ENCODE results near the gene NID1. TPM values are rescaled to one million over a fixed set of nuclear protein-coding genes. Genes with fewer than 3 reads are reported as not detected.

The NID1 gene
- total and polyA plus RNA-seq, 2 of the 4 experiments (the other 2 are of a cell fraction) = 21.9 to 83.3 TPM

GRCh38 chr1:235997049-235997448 is 67.8 kb downstream of the NID1 start:
- ChIA-PET POLR2A (ENCODE audit: unreplicated experiment) (no interaction called here), CTCF (interaction anchor here (2.3 kb wide), 1 partner anchor 25 kb away, joined by 6 read pairs; no protein-coding TSS in a partner anchor)
- Histone ChIP-seq H3K27me3 (ENCODE audit: control insufficient read depth, insufficient read depth, low read length) (no peaks in the 10 kb centered on the region), H3K18ac (ENCODE audit: low read depth, low read length) (no peak overlapping the region), H2BK5ac (ENCODE audit: low read depth, low read length, poor library complexity, severe bottlenecking) (peak overlapping the region; percentile 11), H4K91ac (ENCODE audit: insufficient read depth, low read depth, low read length) (no peak overlapping the region; the same call in 1 of the 2 replicates), H3K27ac (ENCODE audit: insufficient read depth, low read length) (no peak overlapping the region), H4K20me1 (ENCODE audit: insufficient read depth, low read length) (no peaks in the 10 kb centered on the region), H2BK20ac (ENCODE audit: low read depth, low read length) (no peak overlapping the region), H2BK120ac (ENCODE audit: low read depth, low read length) (no peak overlapping the region), H2AK9ac (replicated peaks; ENCODE audit: low read depth, low read length, poor library complexity) (no peak overlapping the region), H3K79me1 (ENCODE audit: low read depth in 1 of 2, low read length in 2 of 2) (peaks cover 4 to 17% of the 10 kb centered on the region in 2 experiments; a peak in 3 of 4 replicates), H4K8ac (ENCODE audit: low read depth in 2 of 2, low read length in 2 of 2) (no peak overlapping the region), H3K9me1 (ENCODE audit: insufficient read depth, low read length) (peaks cover 9% of the 10 kb centered on the region), H3K4me1 (ENCODE audit: control insufficient read depth, insufficient read depth, low read length) (peaks cover 8% of the 10 kb centered on the region), H3K4ac (ENCODE audit: low read depth, low read length) (no peak overlapping the region), H3K14ac (replicated peaks; ENCODE audit: low read depth, low read length) (no peak overlapping the region), H2BK15ac (ENCODE audit: low read depth, low read length) (no peak overlapping the region), H2AFZ (replicated peaks; ENCODE audit: low read length, poor library complexity) (no peak overlapping the region), H3K4me2 (ENCODE audit: low read depth, low read length) (no peak overlapping the region), H3K9me3 (ENCODE audit: control insufficient read depth, insufficient read depth, low read length) (no peaks in the 10 kb centered on the region), H4K5ac (ENCODE audit: low read depth, low read length) (no peak overlapping the region), H2AK5ac (ENCODE audit: low read depth, low read length) (peak overlapping the region; percentile 7; the same call in 1 of the 2 replicates), H3K9ac (ENCODE audit: low read depth, low read length) (no peak overlapping the region), H3K36me3 (ENCODE audit: control insufficient read depth, insufficient read depth, low read length) (peaks cover 34% of the 10 kb centered on the region), H3K56ac (ENCODE audit: extremely low read depth, insufficient read depth, low read length) (no peak overlapping the region), H3K23ac (ENCODE audit: low read depth, low read length) (no peak overlapping the region), H3K4me3 (ENCODE audit: insufficient read depth, low read depth, low read length) (no peak overlapping the region)
- TF ChIP-seq SMC3 (IDR thresholded peaks at IDR 0.05; ENCODE audit: low read depth, low read length) (no peak), RAD21 (IDR thresholded peaks at IDR 0.05; ENCODE audit: low read length) (no peak), MAFK (IDR thresholded peaks at IDR 0.05; ENCODE audit: low read depth, low read length) (no peak), ELK1 (IDR thresholded peaks at IDR 0.05; ENCODE audit: borderline replicate concordance, low read depth, low read length) (no peak), CEBPB (IDR thresholded peaks at IDR 0.05; ENCODE audit: low read depth, low read length) (no peak), RCOR1 (IDR thresholded peaks at IDR 0.05; ENCODE audit: insufficient replicate concordance, low read length) (no peak), MXI1 (IDR thresholded peaks at IDR 0.05; ENCODE audit: borderline replicate concordance, low read depth, low read length) (no peak), CHD1 (IDR thresholded peaks at IDR 0.05; ENCODE audit: low read depth, low read length) (no peak), CTCF (conservative IDR thresholded peaks at IDR 0.05; ENCODE audit: low read depth, low read length) (no peak), POLR2A (IDR thresholded peaks at IDR 0.05; ENCODE audit: low read depth, low read length) (no peak), USF2 (IDR thresholded peaks at IDR 0.05; ENCODE audit: low read depth, low read length) (no peak), FOS (IDR thresholded peaks at IDR 0.05; ENCODE audit: low read depth, low read length) (no peak), RFX5 (IDR thresholded peaks at IDR 0.05; ENCODE audit: low read depth, low read length) (no peak), MAZ (IDR thresholded peaks at IDR 0.05; ENCODE audit: borderline replicate concordance, low read depth, low read length) (no peak), BHLHE40 (IDR thresholded peaks at IDR 0.05; ENCODE audit: low read depth, low read length) (no peak), NFE2L2 (IDR thresholded peaks at IDR 0.05; ENCODE audit: low read depth, low read length) (no peak)
- BruUV-seq (replicated peaks) = no TSS peak
- WGBS, 2 experiments (ENCODE audit: extremely low coverage in 2 of 2, insufficient read length in 1 of 2) = no CpG with 5 or more reads among the region's 5 CpGs
- intact Hi-C loops (cut with micrococcal nuclease) (no loop called here), dilution Hi-C loops (cut with HindIII; ENCODE audit: low sequenced_read_pairs, unreplicated experiment) (no loop called here), in situ Hi-C loops (cut with MboI; ENCODE audit: low sequenced_read_pairs) (no loop called here)
- DNase-seq = no peak
- no peak for ATAC-seq (ENCODE audit: low read depth)
